HG03378 (cell line): ENCODE results near the gene PDE11A.

Source experiments
- ATAC-seq: cut with Tn5 transposase; IDR thresholded peaks from one replicate; pipeline ENCODE4 v1.9.1; 2021; ENCODE audit warnings: mild to moderate bottlenecking, moderate library complexity; ENCODE audit not compliant: unreplicated experiment

PDE11A gene

DNA sequence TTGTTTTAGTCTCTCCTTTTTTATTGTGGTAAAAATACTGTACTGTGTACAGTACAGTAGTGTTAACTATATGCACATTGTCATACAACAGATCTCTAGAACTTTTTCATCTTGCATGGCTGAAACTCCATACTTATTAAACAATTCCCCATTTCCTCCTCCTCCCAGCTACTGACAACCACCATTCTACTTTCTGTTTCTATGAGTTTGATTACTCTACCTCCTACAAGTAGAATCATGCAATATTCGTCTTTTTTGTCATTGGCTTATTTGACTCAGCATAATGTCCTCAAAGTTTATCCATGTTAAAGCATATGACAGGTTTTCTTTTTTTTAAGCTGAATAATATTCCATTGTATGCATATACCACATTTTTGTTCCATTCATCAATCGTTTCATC, 341.8 kb downstream of the PDE11A start:
- ATAC-seq: no peak

DNA sequence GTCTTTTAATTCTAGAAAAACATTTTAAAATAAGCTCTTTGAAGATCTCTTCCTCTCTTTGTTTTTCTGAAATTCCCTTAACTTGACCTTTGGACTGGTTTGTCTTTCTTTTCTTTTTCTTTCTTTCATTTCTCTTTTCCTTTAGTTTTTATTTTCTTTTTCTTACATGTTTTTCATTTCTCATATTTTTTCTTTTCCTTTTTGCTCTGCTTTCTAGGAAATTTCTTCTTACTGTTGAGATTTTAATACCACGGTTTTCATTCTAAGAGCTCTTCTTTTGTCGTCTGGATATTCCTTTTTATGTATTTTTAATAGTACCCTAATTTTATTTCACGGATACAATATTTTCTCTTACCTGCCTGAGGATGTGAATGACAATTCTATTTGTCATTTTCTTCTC, 342.2 kb downstream of the PDE11A start:
- ATAC-seq: no peak

GRCh38 chr2:177728920-177729319, 343.7 kb downstream of the PDE11A start:
- no peak for ATAC-seq

DNA sequence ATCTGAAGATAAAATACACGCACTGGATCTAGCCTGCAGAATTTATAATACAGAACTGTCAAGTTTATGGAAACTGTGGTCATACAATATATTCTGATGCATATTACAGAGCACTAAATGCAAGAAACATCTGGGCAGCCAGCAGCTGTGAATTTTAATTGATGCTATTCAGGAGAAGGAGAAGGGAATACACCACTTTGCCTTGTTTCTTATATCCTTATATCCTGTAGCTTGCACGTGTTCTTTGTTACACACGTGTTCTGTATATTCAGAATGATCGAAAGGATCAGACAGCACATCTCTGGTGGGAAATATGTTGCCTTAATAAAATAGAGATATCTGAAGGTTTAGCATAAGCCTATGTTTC, 344.2 kb downstream of the PDE11A start:
- ATAC-seq: no peak

GRCh38 chr2:177727577-177728398, 344.8 kb downstream of the PDE11A start:
- no peak for ATAC-seq

DNA sequence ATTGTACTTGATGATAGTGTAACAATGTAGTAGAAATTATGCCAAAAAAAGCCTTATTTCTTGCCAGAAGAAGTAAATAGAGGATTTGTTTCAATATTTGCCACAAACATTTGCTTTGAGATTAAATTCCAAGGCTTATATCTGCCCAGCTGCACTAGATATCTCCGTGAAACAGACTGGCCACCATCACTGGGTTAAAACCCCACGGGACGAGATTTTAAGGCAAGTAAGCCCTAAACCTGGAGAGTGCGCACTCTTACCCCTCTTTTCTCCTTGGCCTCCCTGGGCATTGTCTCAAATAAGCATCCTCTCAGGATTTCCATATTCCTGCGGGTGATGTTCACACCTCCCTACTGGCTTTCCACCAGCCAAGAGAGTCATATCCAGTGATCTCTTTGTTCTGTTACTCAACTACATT, 345.6 kb downstream of the PDE11A start:
- no peak for ATAC-seq

DNA sequence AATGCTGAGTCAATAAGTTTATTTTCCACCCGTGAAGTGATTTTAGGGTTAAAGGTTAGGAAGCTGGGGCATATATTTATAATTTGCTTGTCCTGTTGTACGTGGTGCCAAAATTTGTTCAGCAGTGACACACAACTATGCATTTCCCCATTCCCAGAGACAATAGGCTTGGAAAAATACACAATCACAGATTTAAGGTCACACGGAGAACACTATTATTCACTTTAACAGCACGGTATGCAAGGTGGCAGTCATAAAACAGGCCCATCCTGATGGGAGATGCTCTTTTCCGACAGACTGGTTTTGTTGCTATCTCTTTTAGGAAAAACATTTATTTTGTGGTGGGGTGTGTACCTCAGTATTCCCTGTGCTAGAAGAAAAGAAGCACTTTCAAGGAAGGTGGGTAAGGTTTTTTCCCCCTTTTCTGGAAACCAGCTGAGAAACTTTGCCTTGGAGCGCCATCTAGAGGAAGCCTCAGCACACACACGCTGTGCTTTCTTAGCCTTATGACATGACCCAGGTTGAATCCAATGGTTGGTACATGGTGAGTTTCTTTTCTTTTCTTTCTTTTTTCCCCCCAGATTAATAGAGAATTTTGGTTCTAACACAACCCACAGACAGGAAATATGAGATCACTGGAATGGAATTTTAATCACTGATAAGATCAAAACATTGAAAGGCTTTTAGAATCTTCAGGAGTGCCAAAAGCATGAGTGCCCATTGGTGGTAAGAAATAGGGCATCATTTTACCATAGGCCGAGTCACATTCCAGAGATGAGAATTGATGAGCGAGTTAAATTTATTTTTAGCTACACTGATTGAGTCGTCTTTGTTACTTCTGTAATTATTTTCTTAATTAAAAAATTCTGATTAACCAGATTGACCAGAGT, 347.9 kb downstream of the PDE11A start:
- ATAC-seq: peak; percentile 58

GRCh38 chr2:177723235-177723634, 349.3 kb downstream of the PDE11A start:
- ATAC-seq: no peak

- ATAC-seq: no peak
Observed at GRCh38 chr2:177721818-177722567, 350.6 kb downstream of the PDE11A start.

GRCh38 chr2:177721087-177721486, 351.5 kb downstream of the PDE11A start:
- ATAC-seq: no peak

DNA sequence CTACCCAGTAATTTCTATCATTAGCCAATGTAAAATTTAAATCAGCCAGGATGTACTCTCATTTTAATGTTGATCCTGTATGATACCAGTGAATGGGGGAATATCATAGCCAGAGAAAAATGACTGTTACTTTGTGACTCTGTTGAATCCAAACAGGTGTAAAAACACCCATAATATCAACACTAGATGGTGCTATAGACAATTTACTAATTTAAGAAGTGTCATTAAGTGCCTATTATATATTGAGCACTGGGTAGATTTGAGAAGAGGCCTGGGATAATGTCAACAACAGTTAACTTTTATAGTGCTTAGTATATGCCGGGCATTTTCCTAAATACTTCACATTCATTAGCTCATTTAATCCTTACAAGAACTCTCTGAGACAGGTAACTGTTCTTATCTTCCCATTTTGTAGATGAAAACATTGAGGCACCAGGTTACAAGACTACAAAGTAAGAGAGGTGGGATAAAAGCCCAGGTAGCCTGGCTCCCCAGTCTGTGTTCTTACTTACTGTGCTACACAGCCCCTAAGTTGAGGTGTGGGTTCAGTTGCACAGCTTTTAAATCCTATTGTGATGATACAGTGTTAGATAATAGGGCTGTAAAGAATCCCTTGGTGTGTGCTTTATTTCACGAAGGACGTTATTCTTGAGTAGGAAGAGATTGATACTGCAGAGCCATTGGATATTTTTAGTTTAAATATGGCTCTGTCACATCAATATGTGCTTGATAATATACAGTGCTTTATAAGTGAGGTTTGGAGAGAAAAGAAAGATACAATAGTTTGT, 354.6 kb downstream of the PDE11A start:
- ATAC-seq: no peak

DNA sequence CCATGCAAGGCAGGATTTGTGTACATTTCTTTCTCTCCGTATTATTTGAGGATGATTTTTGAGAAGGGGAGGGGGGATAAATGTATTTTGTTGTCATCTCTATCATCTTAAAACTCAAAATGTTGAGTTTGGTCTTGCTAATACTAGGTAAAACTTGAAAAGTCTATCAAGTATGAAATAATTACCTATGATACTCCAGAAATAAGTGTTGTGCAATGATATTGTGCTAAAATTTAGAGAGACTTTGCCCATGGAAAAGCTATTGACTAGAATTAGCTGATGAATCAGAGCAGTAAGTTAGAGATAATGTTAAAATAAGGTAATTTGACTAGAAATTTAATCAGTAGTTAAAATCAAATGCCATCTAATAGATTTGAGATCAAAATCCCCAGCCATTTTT, 356.1 kb downstream of the PDE11A start:
- no peak for ATAC-seq

DNA sequence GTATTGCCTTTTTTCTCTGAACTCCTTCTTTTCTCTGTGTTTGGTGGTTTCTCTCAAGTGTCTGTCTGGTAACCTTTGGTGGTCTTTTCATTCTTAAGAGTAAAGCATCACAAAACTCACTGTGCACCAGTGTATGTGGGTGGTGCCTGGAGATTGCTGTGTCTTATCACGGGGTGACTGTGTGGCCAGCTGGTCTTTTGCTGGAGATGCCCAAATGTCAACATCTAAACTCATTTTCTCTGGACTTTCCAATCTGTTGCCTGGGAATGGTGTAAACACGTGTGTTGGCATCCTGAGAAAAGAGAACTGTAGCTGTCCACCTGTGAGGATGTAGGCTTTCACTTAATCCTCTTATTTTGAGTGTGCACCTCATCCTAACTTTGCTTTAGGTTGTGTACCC, 356.8 kb downstream of the PDE11A start:
- no peak for ATAC-seq

GRCh38 chr2:177714704-177715103, 357.9 kb downstream of the PDE11A start:
- ATAC-seq: no peak

- ATAC-seq: no peak
Observed at GRCh38 chr2:177712462-177712861, 360.1 kb downstream of the PDE11A start.

- ATAC-seq: no peak
Observed at GRCh38 chr2:177711483-177712265, 360.9 kb downstream of the PDE11A start.

- no peak for ATAC-seq
Observed at GRCh38 chr2:177710889-177711288, 361.7 kb downstream of the PDE11A start.

GRCh38 chr2:177709986-177710401, 362.6 kb downstream of the PDE11A start:
- no peak for ATAC-seq

DNA sequence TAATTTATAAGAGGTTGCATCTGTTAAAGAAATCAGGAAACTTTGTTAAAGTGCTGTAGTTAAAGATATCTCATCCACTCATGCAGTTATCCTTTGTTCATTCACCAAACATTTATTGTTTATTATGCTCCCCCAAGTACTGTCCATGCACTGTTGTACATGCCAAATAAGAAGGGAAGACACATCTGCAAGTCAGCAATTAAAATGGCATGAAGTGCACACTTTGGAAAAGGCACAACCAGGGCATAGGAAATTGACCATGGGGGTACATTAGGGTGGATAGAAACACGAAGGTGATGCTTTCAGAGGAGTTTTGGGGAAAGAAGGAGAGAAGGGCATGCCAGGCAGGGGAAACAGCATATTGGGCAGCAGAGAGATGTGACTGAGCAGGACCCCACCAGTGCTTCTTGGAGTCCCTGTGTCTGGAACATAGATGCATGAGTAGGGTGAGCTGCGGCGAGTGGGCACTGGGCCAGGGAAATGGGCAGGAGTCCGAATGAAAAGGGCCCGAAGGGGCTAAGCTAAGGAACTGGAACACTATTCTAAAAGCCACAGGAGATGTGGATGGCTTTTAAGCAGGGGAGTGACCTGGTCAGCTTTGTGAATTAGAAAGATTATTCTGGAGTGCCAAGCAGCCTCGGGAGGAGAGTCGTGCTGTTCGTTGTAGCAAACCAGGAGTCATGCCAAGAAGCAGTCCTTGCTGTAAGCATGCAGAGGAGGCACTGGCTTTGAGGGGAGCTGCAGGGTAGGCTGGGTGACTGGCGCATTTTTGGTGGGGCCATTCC, 363.7 kb downstream of the PDE11A start:
- no peak for ATAC-seq
